K562 (cell line): Measurements from ENCODE around the gene NCOR2. TPM values are rescaled to one million over a fixed set of nuclear protein-coding genes. Genes with fewer than 3 reads are reported as not detected.
A peak's percentile ranks its signal among the peaks of the same experiment; 100 is the strongest.

Source experiments
- ATAC-seq: fragments of 200-7000 bp; cut with Tn5 transposase; 3 replicates; pipeline ENCODE4 v1.9.1; 2020; ENCODE audit warnings: moderate library complexity
- BruUV-seq: library from RNA; stranded (reverse); fragments of 400-500 nt; replicated peaks from 2 replicates; lab custom pipeline; 2021; lab: Mats Ljungman, UMichigan
- CTCF ChIA-PET: fragments of 300-600 bp; formaldehyde crosslinking; extraction: SDS; loops from one replicate; lab custom pipeline; 2021; ENCODE audit warnings: low intra/inter-chr PET ratio; lab: Yijun Ruan, JAX
- POLR2A ChIA-PET: fragments of 300-600, 350-650 bp; sonication (Branson Sonifier 250); formaldehyde crosslinking; extraction: SDS; loops from one replicate; lab custom pipeline; 2021; ENCODE audit warnings: antibody characterized with exemption, inconsistent platforms; lab: Yijun Ruan, JAX
- DNase-seq, 4 experiments: peaks; one replicate each; pipeline versions ENCODE4 v3.0.0 to v3.0.0-alpha.2; 2011 to 2018; ENCODE audit warnings: low spot score in 3 of 4, mixed read lengths in 3 of 4; ENCODE audit errors: extremely low read depth in 1 of 4
- FAIRE-seq: peaks from 2 replicates; lab custom pipeline; 2011; peaks lifted over from hg19 to GRCh38; lab: Jason Lieb, UNC
- H2AFZ ChIP-seq: 2 replicates; pipeline ENCODE4 v1.6.0; 2011; ENCODE audit warnings: low read depth, low read length, control low read depth, inconsistent platforms
- H3K27ac ChIP-seq: fragments of 200-600 bp; 3 replicates; pipeline ENCODE4 v1.8.0; 2011; ENCODE audit warnings: low read depth, mild to moderate bottlenecking, control low read depth, inconsistent platforms, low read length, moderate library complexity, mixed read lengths; ENCODE audit errors: extremely low read depth
- H3K27me3 ChIP-seq, 2 experiments: fragments of 300-600 bp in 1 of 2; 2 replicates in 1 of 2; 3 replicates in 1 of 2; pipeline versions ENCODE4 v1.6.0 to v1.8.0; 2011; ENCODE audit warnings: inconsistent platforms in 2 of 2, low read length in 2 of 2, mild to moderate bottlenecking in 1 of 2, mixed read lengths in 1 of 2, moderate library complexity in 1 of 2; ENCODE audit not compliant: control insufficient read depth in 2 of 2, insufficient read depth in 2 of 2
- H3K36me3 ChIP-seq: fragments of 300-600 bp; 3 replicates; pipeline ENCODE4 v1.8.0; 2011; ENCODE audit warnings: mild to moderate bottlenecking, low read length, inconsistent platforms; ENCODE audit not compliant: control insufficient read depth, insufficient read depth
- H3K4me1 ChIP-seq, 2 experiments: fragments of 200-600 bp in 1 of 2; replicated peaks in 1 of 2; 2 replicates in 1 of 2; 3 replicates in 1 of 2; pipeline versions ENCODE4 v1.5.1 to v1.8.0; 2011; ENCODE audit warnings: inconsistent platforms in 2 of 2, low read length in 2 of 2, mild to moderate bottlenecking in 1 of 2, mixed read lengths in 1 of 2, moderate library complexity in 1 of 2; ENCODE audit not compliant: control insufficient read depth in 2 of 2, insufficient read depth in 2 of 2
- H3K4me2 ChIP-seq: 2 replicates; pipeline ENCODE4 v1.6.1; 2011; ENCODE audit warnings: low read length, control low read depth, inconsistent platforms, mixed read lengths; ENCODE audit not compliant: insufficient read depth
- H3K4me3 ChIP-seq: fragments of 200-600 bp; sonication (generic), shearing (Covaris generic); 2 replicates; pipeline ENCODE4 v1.5.1; 2016; ENCODE audit warnings: control low read depth, inconsistent platforms
- H3K79me2 ChIP-seq: fragments of 200-600 bp; 3 replicates; pipeline ENCODE4 v1.8.0; 2011; ENCODE audit warnings: low read length, inconsistent platforms; ENCODE audit not compliant: control insufficient read depth, insufficient read depth
- H3K9ac ChIP-seq, 2 experiments: 2 replicates each; pipeline versions ENCODE4 v1.6.0 to v1.6.1; 2011; ENCODE audit warnings: low read depth in 2 of 2, low read length in 2 of 2, control low read depth in 1 of 2, inconsistent platforms in 1 of 2, mild to moderate bottlenecking in 1 of 2, mixed read lengths in 1 of 2; ENCODE audit not compliant: insufficient read depth in 1 of 2
- H3K9me1 ChIP-seq: one replicate; pipeline ENCODE4 v1.6.0; 2011; ENCODE audit warnings: inconsistent platforms, mild to moderate bottlenecking, low read length, moderate library complexity; ENCODE audit not compliant: control insufficient read depth, insufficient read depth
- H3K9me3 ChIP-seq: replicated peaks from 2 replicates; pipeline ENCODE4 v1.5.1; 2011; ENCODE audit warnings: low read depth, low read length, inconsistent platforms; ENCODE audit not compliant: control insufficient read depth, insufficient read depth
- H4K20me1 ChIP-seq: replicated peaks from 2 replicates; pipeline ENCODE4 v1.6.1; 2011; ENCODE audit warnings: low read length, inconsistent platforms, mixed read lengths; ENCODE audit not compliant: control insufficient read depth, insufficient read depth
- CBX1 ChIP-seq: sonication (generic); IDR thresholded peaks from 2 replicates; pipeline ENCODE4 v1.6.1; 2016; ENCODE audit warnings: antibody characterized with exemption, low read depth, mild to moderate bottlenecking
- CHD1 ChIP-seq: fragments of 200-600 bp; sonication (generic); IDR thresholded peaks from one replicate; pipeline ENCODE4 v1.6.1; 2012; ENCODE audit warnings: mild to moderate bottlenecking, moderate library complexity, low read length, inconsistent platforms
- CSDE1 ChIP-seq, 2 experiments: fragments of 450-650 bp; IDR thresholded peaks; 2 replicates each; pipeline ENCODE4 v1.6.1; 2016; ENCODE audit warnings: mild to moderate bottlenecking in 1 of 2
- LCOR ChIP-seq: sonication (generic); formaldehyde crosslinking; IDR thresholded peaks from 2 replicates; pipeline ENCODE4 v1.8.0; 2022; ENCODE audit warnings: mild to moderate bottlenecking, missing genetic modification reagents
- NELFE ChIP-seq: IDR thresholded peaks from 2 replicates; pipeline ENCODE4 v1.6.1; 2011; ENCODE audit warnings: mild to moderate bottlenecking; ENCODE audit not compliant: insufficient read depth, insufficient read length
- PHB ChIP-seq: fragments of 250-450 bp; sonication (Bioruptor Pico); IDR thresholded peaks from 2 replicates; pipeline ENCODE4 v1.5.0; 2021
- SAFB ChIP-seq: fragments of 200-400 bp; formaldehyde crosslinking; IDR thresholded peaks from 2 replicates; pipeline ENCODE4 v1.6.1; 2017; ENCODE audit warnings: low read depth, low read length, borderline replicate concordance
- SMC3 ChIP-seq: conservative IDR thresholded peaks from 2 replicates; pipeline ENCODE4 v1.6.1; 2011; ENCODE audit warnings: low read depth, low read length, improper control_type of control experiment; ENCODE audit not compliant: insufficient read depth
- TEAD1 ChIP-seq, 2 experiments: fragments of 450-650 bp in 1 of 2; sonication (generic) in 1 of 2; formaldehyde crosslinking; IDR thresholded peaks; 2 replicates each; pipeline versions ENCODE4 v1.4.0 to v1.8.0; 2020 to 2022; ENCODE audit warnings: mild to moderate bottlenecking in 2 of 2, missing genetic modification reagents in 1 of 2
- ZFX ChIP-seq: sonication (generic); formaldehyde crosslinking; IDR thresholded peaks from 2 replicates; pipeline ENCODE4 v1.8.0; 2022; ENCODE audit warnings: mild to moderate bottlenecking, missing genetic modification reagents, moderate library complexity
- ZNF699 ChIP-seq: fragments of 250-450 bp; sonication (Bioruptor Pico); IDR thresholded peaks from 2 replicates; pipeline ENCODE4 v1.8.0; 2021; ENCODE audit warnings: mild to moderate bottlenecking, moderate library complexity; ENCODE audit not compliant: insufficient replicate concordance
- ZNF76 ChIP-seq: fragments of 250-450 bp; sonication (Bioruptor Pico); IDR thresholded peaks from 2 replicates; pipeline ENCODE4 v1.4.0; 2020; ENCODE audit warnings: mild to moderate bottlenecking, moderate library complexity, borderline replicate concordance
- WGBS: fragments of 100-300 bp; shearing (Covaris generic); methylation state at CpG from one replicate; pipeline ENCODE4 v1.1.6; 2016; ENCODE audit warnings: low coverage, mixed read lengths; ENCODE audit not compliant: insufficient coverage; ENCODE audit errors: missing lambda C conversion rate; 5-methylcytosine and 5-hydroxymethylcytosine counted together
- in situ Hi-C: fragments of 300-500 bp; cut with MboI; formaldehyde crosslinking; loops from 4 replicates; pipeline ENCODE4 v1.15.0; 2018; ENCODE audit warnings: inconsistent platforms, mixed read lengths
- intact Hi-C: fragments of 100-400 bp; cut with micrococcal nuclease; formaldehyde crosslinking; loops from 2 replicates; pipeline ENCODE4 v1.14.2; 2022
- polyA plus RNA-seq, 8 experiments: library from polyadenylated mRNA; depleted of rRNA in 4 of 8; stranded (reverse) in 5 of 8; unstranded in 3 of 8; fragments of >200 nt; fragmentation: Nextera tagmentation in 2 of 8; fragmentation: Illumina TruSeq in 1 of 8; extraction: Ambion mirVana in 2 of 8; extraction: Trizol in 1 of 8; gene quantifications; 2 replicates each; pipeline versions ENCODE4 v1.2.1 to v1.2.3, GENCODE V29; 2011 to 2014; ENCODE audit warnings: inconsistent platforms in 1 of 8, missing spikeins in 1 of 8
- total RNA-seq, 7 experiments: library from RNA; depleted of rRNA in 6 of 7; stranded (reverse); fragments of >200 nt in 6 of 7; fragmentation: Illumina TruSeq in 2 of 7; extraction: Trizol in 2 of 7; gene quantifications; 2 replicates each; pipeline versions ENCODE4 v1.2.1 to v1.2.3, GENCODE V29; 2011 to 2021; ENCODE audit warnings: low replicate concordance in 1 of 7
- TF ChIP-seq, protein P1 (sequence below): sonication (generic); formaldehyde crosslinking; IDR thresholded peaks from 2 replicates; pipeline ENCODE4 v1.8.1; 2023; ENCODE audit warnings: mild to moderate bottlenecking, missing genetic modification reagents
- TF ChIP-seq, protein P2 (sequence below): fragments of 250-450 bp; sonication (Bioruptor Pico); IDR thresholded peaks from 2 replicates; pipeline ENCODE4 v1.8.0; 2021; ENCODE audit warnings: borderline replicate concordance, mild to moderate bottlenecking, moderate library complexity; ENCODE audit not compliant: poor library complexity, severe bottlenecking
- TF ChIP-seq, protein P3 (sequence below): sonication (generic); formaldehyde crosslinking; IDR thresholded peaks from 2 replicates; pipeline ENCODE4 v1.9.0; 2022; ENCODE audit warnings: mild to moderate bottlenecking, missing genetic modification reagents

The NCOR2 gene
- total and polyA plus RNA-seq, 9 of the 15 experiments (the other 6 are each of a cell fraction or from before 2014, with no cell fraction given): 0.18 to 126 (median 8.4) TPM

DNA sequence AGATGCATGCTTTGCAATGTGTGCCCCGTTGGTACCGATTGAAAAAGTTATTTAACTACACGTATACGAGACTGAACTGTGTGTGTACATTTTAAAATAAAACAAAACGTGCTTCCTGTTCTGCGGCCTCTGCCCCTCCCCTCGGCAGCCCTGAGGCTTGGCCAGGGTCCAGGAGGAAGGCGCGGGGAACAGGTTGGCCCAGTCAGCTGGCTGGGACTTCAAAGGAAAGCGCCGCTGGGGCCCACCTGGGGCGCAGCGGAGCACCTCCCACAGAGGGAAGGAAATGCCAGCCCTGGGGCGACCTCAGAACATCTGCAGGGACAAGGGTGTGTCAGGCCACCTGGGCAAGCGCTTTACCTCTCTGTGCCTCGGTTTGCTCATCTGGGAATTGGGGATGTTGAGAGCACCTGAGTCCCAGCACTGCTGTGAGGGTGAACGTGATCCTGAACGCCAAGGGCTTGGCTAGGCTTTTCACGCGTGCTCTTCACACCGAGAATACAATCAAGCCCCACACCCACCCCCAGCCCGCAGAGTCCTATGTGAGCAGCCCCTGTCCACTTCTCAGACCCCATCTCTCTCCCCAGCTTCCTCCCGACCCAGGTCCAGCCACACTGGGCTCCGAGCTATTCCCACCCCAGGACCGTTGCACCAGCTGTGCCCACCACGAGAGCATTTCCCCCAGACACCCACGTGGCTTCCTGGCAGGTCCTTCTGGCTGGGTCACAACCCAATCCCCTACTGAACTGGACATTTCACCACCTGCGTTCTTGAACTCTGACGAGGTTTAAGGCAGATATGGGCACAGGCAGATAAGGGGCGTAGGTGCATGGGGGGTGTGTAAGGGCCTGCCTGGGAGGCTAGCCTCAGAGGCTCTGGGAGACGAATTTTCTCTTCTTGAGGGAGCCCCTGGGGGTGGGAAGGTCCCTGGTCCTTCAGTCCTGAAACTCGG, 41.9 kb upstream of the NCOR2 start:
- H3K27ac ChIP-seq: peak overlapping the region; percentile 21; the same call in 1 of the 3 replicates
- ChIA-PET POLR2A (interaction anchor here (0.6 to 0.7 kb wide), 3 partner anchors 9 to 181 kb away, joined by 3 to 4 read pairs (median 3); no protein-coding TSS in a partner anchor), CTCF (no interaction called here)
- H3K4me1 ChIP-seq: peaks cover 37 to 53% of the 10 kb centered on the region in 2 experiments
- peak overlapping the region; percentile 75 for H2AFZ ChIP-seq
- H3K9me3 ChIP-seq: 0 out of 2 replicates have a peak, but pooled peaks cover 3% of the 10 kb centered on the region
- H3K36me3 ChIP-seq: no peaks in the 10 kb centered on the region
- peak overlapping the region in 1 of 2 experiments; percentile 70; a peak in 2 of 4 replicates for H3K9ac ChIP-seq
- FAIRE-seq: peak; percentile 40
- WGBS: 9% methylated on average over 25 of the region's 32 CpGs
- H3K4me3 ChIP-seq: no peak overlapping the region
- H3K79me2 ChIP-seq: no peaks in the 10 kb centered on the region
- BruUV-seq: no TSS peak
- 0 out of 5 replicates have a peak, but pooled peaks cover 0 to 6% of the 10 kb centered on the region in 2 experiments for H3K27me3 ChIP-seq
- intact Hi-C loops: no loop called here
- H3K4me2 ChIP-seq: peak overlapping the region; percentile 25; the same call in 1 of the 2 replicates
- H4K20me1 ChIP-seq: no peaks in the 10 kb centered on the region
- ATAC-seq: peak; percentile 72
- in situ Hi-C loops: no loop called here
- peak; percentile 72 to 91 (median 83) for DNase-seq
- no peaks in the 10 kb centered on the region for H3K9me1 ChIP-seq
- TF ChIP-seq CHD1: no peak
- TF ChIP-seq ZNF699: no peak
- no peak for TF ChIP-seq SMC3
- TF ChIP-seq, protein P1, sequence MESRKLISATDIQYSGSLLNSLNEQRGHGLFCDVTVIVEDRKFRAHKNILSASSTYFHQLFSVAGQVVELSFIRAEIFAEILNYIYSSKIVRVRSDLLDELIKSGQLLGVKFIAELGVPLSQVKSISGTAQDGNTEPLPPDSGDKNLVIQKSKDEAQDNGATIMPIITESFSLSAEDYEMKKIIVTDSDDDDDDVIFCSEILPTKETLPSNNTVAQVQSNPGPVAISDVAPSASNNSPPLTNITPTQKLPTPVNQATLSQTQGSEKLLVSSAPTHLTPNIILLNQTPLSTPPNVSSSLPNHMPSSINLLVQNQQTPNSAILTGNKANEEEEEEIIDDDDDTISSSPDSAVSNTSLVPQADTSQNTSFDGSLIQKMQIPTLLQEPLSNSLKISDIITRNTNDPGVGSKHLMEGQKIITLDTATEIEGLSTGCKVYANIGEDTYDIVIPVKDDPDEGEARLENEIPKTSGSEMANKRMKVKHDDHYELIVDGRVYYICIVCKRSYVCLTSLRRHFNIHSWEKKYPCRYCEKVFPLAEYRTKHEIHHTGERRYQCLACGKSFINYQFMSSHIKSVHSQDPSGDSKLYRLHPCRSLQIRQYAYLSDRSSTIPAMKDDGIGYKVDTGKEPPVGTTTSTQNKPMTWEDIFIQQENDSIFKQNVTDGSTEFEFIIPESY (CRISPR knock-in tag): 0 out of 2 replicates have a peak, but pooled peaks have one; percentile 15
- TF ChIP-seq, protein P2, sequence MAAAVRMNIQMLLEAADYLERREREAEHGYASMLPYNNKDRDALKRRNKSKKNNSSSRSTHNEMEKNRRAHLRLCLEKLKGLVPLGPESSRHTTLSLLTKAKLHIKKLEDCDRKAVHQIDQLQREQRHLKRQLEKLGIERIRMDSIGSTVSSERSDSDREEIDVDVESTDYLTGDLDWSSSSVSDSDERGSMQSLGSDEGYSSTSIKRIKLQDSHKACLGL (CRISPR knock-in tag): no peak
- no peak for TF ChIP-seq LCOR (CRISPR knock-in tag)
- TF ChIP-seq ZFX: no peak
- TF ChIP-seq ZNF76 (CRISPR knock-in tag): no peak
- peak; percentile 87; the same call in 1 of the 2 replicates for TF ChIP-seq CBX1
- TF ChIP-seq CSDE1 (IDR thresholded peaks at IDR 0.05): no peak
- TF ChIP-seq SAFB: no peak
- no peak for TF ChIP-seq PHB (CRISPR knock-in tag)
- TF ChIP-seq TEAD1 (CRISPR knock-in tag; IDR thresholded peaks at IDR 0.05): 0 out of 4 replicates have a peak, but pooled peaks of 1 of the 2 experiments have one; percentile 48
- TF ChIP-seq, protein P3, sequence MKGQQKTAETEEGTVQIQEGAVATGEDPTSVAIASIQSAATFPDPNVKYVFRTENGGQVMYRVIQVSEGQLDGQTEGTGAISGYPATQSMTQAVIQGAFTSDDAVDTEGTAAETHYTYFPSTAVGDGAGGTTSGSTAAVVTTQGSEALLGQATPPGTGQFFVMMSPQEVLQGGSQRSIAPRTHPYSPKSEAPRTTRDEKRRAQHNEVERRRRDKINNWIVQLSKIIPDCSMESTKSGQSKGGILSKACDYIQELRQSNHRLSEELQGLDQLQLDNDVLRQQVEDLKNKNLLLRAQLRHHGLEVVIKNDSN: peak; percentile 48
- TF ChIP-seq NELFE: no peak
